Stimulated activated CD8-positive, alpha-beta memory T cell treated with anti-CD3 and anti-CD28 coated beads, Interleukin-7, amount 100 ng/mL, for 4 hours (primary cell): ENCODE measurements around the gene CLTC.
"Not testable (repeated sequence)": the region's sequence is repeated elsewhere in the genome, so short reads cannot be mapped to it uniquely, and the experiment has no call there.

Experiments used
- DNase-seq, 2 donors: peaks; one replicate each; pipeline ENCODE4 v3.0.0-alpha.2; 2020; ENCODE audit warnings: low read depth in 2 of 2

CLTC gene

GRCh38 chr17:59633658-59634359, 14.1 kb downstream of the CLTC start:
- no peak for DNase-seq

- DNase-seq, result no peak
Measured at GRCh38 chr17:59634632-59635541, 15.2 kb downstream of the CLTC start.

- no peak for DNase-seq
Measured at GRCh38 chr17:59637611-59638310, 18.1 kb downstream of the CLTC start.

DNA sequence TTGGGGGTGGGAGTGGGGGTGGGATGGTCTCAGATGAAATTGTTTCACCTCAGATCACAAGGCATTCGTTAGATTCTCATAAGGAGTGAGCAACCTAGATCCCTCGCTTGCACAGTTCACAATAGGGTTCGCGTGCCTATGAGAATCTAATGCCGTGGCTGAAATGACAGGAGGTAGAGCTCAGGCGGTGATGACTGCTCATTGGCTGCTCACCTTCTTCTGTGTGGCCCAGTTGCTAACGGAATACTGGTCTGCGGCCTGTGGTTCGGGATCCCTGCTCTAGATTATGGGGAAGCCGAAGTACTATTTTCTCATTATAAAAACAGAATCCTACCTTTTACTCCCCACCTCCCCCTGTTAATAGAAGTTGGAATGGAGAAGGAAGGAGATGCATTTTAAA, 18.9 kb downstream of the CLTC start:
- no peak for DNase-seq

- DNase-seq, result no peak
Measured at GRCh38 chr17:59641799-59642484, 22.2 kb downstream of the CLTC start.

GRCh38 chr17:59642565-59642964, 22.9 kb downstream of the CLTC start:
- no peak for DNase-seq

GRCh38 chr17:59643159-59644140, 23.8 kb downstream of the CLTC start:
- DNase-seq, result no peak

- no peak for DNase-seq
Measured at GRCh38 chr17:59647288-59647687, 27.6 kb downstream of the CLTC start.

- DNase-seq, result no peak
Measured at GRCh38 chr17:59649886-59650285, 30.2 kb downstream of the CLTC start.

- DNase-seq, result no peak
Measured at GRCh38 chr17:59650642-59651041, 30.9 kb downstream of the CLTC start.

GRCh38 chr17:59651346-59651745, 31.7 kb downstream of the CLTC start:
- no peak for DNase-seq

GRCh38 chr17:59652119-59652518, 32.4 kb downstream of the CLTC start:
- DNase-seq, result no peak

GRCh38 chr17:59656624-59657023, 36.9 kb downstream of the CLTC start:
- not testable (repeated sequence) for DNase-seq

- DNase-seq, result no peak
Measured at GRCh38 chr17:59666235-59666634, 46.5 kb downstream of the CLTC start.

DNA sequence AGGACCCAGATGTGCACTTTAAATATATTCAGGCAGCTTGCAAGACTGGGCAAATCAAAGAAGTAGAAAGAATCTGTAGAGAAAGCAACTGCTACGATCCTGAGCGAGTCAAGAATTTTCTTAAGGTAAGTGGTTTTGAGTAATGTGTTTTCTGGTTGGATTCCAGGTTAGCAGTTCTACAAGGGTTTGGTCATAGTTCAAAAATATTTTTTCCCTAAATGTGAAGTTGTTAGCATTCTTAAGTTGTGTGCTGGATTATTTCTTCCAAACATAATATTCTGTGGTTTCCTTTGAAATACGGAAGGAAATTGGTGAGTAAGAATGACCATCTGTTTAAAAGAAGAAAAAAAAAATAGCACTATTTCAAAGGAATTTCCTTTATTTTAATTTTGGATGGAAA, 49.1 kb downstream of the CLTC start:
- DNase-seq, result no peak

- no peak for DNase-seq
Measured at GRCh38 chr17:59669411-59669810, 49.7 kb downstream of the CLTC start.

- no peak for DNase-seq
Measured at GRCh38 chr17:59669944-59670343, 50.2 kb downstream of the CLTC start.

DNA sequence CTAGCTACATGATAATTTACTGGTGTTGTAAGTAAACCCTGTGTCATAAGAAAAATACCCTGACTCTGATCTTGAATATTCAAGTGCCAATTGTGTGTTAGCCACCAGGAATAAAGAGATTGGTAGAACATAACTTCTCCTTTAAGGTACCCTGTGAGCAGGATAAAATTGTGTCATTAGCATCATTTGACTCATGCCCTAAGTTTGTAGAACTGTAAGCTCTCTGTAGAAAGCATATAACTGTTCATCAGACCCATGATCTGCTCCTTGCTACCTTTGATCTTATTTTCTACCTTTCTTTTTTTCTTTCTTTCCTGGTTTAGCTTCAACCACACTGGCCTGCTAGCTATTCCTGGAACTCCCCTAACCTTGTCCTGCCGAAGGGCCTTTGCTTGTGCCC, 51.7 kb downstream of the CLTC start:
- no peak for DNase-seq

DNA sequence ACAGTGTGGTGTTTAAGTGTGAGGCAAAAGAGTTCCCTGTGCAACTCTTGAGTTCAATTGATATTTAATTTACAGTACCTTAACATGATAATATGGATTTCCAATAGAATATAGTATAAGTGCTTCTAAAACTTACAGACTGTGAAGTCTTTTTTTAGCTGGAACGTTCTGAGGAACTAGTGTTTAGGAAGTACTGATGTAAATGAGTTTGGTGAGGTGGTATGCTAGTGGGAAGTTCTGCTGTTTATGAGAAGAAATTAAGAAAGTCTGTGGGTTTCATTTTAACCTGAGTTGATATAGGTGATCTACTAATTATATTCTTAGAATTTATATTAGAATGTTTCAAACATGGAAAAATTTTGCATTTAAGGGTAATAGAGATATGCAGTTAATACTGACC, 55.5 kb downstream of the CLTC start:
- no peak for DNase-seq

- no peak for DNase-seq
Measured at GRCh38 chr17:59676716-59677115, 57.0 kb downstream of the CLTC start.

DNA sequence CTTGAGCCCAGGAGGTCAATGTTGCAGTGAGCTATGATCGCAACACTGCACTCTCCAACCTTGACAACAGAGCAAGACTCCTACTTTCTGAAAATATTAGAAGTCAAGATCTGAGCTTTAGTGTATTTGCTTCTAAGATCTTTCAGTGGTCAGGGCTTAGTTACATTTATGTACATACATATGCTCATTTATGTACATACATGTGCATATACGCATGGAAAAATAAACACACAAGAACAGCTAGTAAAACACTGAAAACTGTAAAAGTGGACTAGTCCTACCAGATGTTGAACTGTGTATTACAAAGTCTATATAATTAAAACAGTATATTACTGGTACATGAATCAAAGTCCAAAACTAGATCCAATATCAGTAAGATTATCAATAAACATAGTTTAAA, 59.2 kb downstream of the CLTC start:
- no peak for DNase-seq
